Measurements from ENCODE around the gene SLC1A1. TPM values are rescaled to one million over a fixed set of nuclear protein-coding genes. Genes with fewer than 3 reads are reported as not detected.

Gene SLC1A1
- 2.5 and 3.0 TPM in 2 replicates for total RNA-seq (2014; rRNA removed; shearing (Covaris generic))

GRCh38 chr9:4489919-4490704 lies at the start of gene SLC1A1:
TSS of gene SLC1A1 (plus strand) at chr9:4490468. CDS start at chr9:4490680, 212 bp downstream.
- peak; percentile 11 for DNase-seq (ENCODE audit: low spot score)

GRCh38 chr9:4442806-4443205 lies 47.5 kb upstream of the SLC1A1 start:
- DNase-seq (ENCODE audit: low spot score) = no peak

GRCh38 chr9:4443439-4443838 lies 46.8 kb upstream of the SLC1A1 start:
- no peak for DNase-seq (ENCODE audit: low spot score)

- DNase-seq (ENCODE audit: low spot score) = no peak
Observed at GRCh38 chr9:4461437-4461836, 28.8 kb upstream of the SLC1A1 start.

- no peak for DNase-seq (ENCODE audit: low spot score)
Observed at GRCh38 chr9:4463824-4464223, 26.4 kb upstream of the SLC1A1 start.

- no peak for DNase-seq (ENCODE audit: low spot score)
Observed at GRCh38 chr9:4464911-4465513, 25.3 kb upstream of the SLC1A1 start.

- DNase-seq (ENCODE audit: low spot score) = no peak
Observed at GRCh38 chr9:4465910-4466309, 24.4 kb upstream of the SLC1A1 start.

GRCh38 chr9:4475301-4475700 lies 15.0 kb upstream of the SLC1A1 start:
- DNase-seq (ENCODE audit: low spot score) = no peak

- no peak for DNase-seq (ENCODE audit: low spot score)
Observed at GRCh38 chr9:4486176-4486575, 4.1 kb upstream of the SLC1A1 start.

- no peak for DNase-seq (ENCODE audit: low spot score)
Observed at GRCh38 chr9:4489562-4489918, 728 bp upstream of the SLC1A1 start.

GRCh38 chr9:4490705-4491625 lies 697 bp downstream of the SLC1A1 start:
- no peak for DNase-seq (ENCODE audit: low spot score)

- no peak for DNase-seq (ENCODE audit: low spot score)
Observed at GRCh38 chr9:4491626-4491975, 1.3 kb downstream of the SLC1A1 start.

- DNase-seq (ENCODE audit: low spot score) = no peak
Observed at GRCh38 chr9:4494332-4494731, 4.1 kb downstream of the SLC1A1 start.

GRCh38 chr9:4494806-4495205 lies 4.5 kb downstream of the SLC1A1 start:
- DNase-seq (ENCODE audit: low spot score) = no peak

- DNase-seq (ENCODE audit: low spot score) = no peak
Observed at GRCh38 chr9:4495537-4495936, 5.3 kb downstream of the SLC1A1 start.

- DNase-seq (ENCODE audit: low spot score) = no peak
Observed at GRCh38 chr9:4496497-4496896, 6.2 kb downstream of the SLC1A1 start.

- DNase-seq (ENCODE audit: low spot score) = no peak
Observed at GRCh38 chr9:4497395-4497794, 7.1 kb downstream of the SLC1A1 start.

- DNase-seq (ENCODE audit: low spot score) = no peak
Observed at GRCh38 chr9:4497855-4498254, 7.6 kb downstream of the SLC1A1 start.

- no peak for DNase-seq (ENCODE audit: low spot score)
Observed at GRCh38 chr9:4499917-4500316, 9.6 kb downstream of the SLC1A1 start.

- no peak for DNase-seq (ENCODE audit: low spot score)
Observed at GRCh38 chr9:4501147-4501507, 10.9 kb downstream of the SLC1A1 start.

- DNase-seq (ENCODE audit: low spot score) = no peak
Observed at GRCh38 chr9:4502444-4502843, 12.2 kb downstream of the SLC1A1 start.

GRCh38 chr9:4503103-4503502 lies 12.8 kb downstream of the SLC1A1 start:
- DNase-seq (ENCODE audit: low spot score) = no peak

- DNase-seq (ENCODE audit: low spot score) = no peak
Observed at GRCh38 chr9:4504250-4504649, 14.0 kb downstream of the SLC1A1 start.
